Tibial artery (tissue), 4 donors: ENCODE results near the gene ELL.

Experiments
- DNase-seq, 2 donors: peaks; one replicate each; pipeline ENCODE4 v3.0.0-alpha.2; 2019
- H3K27ac ChIP-seq, 2 donors: fragments of 200-600 bp; sonication (generic) in 1 of 2; 1 replicate in 1 of 2; 2 replicates in 1 of 2; pipeline ENCODE4 v1.5.1; 2018 to 2019; ENCODE audit warnings: mild to moderate bottlenecking in 1 of 2
- H3K27me3 ChIP-seq, 2 donors: fragments of 200-600 bp; sonication (generic) in 1 of 2; one replicate each; pipeline versions ENCODE4 v1.5.1 to v1.6.0; 2016 to 2019
- H3K36me3 ChIP-seq, 3 donors: fragments of 200-600 bp; sonication (generic) in 2 of 3; one replicate each; pipeline ENCODE4 v1.5.1; 2016 to 2019; ENCODE audit warnings: mild to moderate bottlenecking in 2 of 3
- H3K4me1 ChIP-seq, 4 donors: fragments of 200-600 bp; sonication (generic) in 2 of 4; 1 replicate in 3 of 4; 2 replicates in 1 of 4; pipeline ENCODE4 v1.5.1; 2016 to 2019
- H3K4me3 ChIP-seq, 2 donors: fragments of 200-600 bp; sonication (generic) in 1 of 2; 1 replicate in 1 of 2; 2 replicates in 1 of 2; pipeline ENCODE4 v1.5.1; 2018 to 2019; ENCODE audit warnings: mild to moderate bottlenecking in 2 of 2
- H3K9me3 ChIP-seq, 3 donors: fragments of 200-600 bp; sonication (generic) in 1 of 3; one replicate each; pipeline ENCODE4 v1.5.1; 2016 to 2019
- CTCF ChIP-seq, 2 experiments: fragments of 200-600 bp in 1 of 2; fragments of 450-650 bp in 1 of 2; IDR thresholded peaks; one replicate each; pipeline ENCODE4 v1.5.1; 2017 to 2019; ENCODE audit warnings: antibody characterized with exemption in 2 of 2, mild to moderate bottlenecking in 1 of 2, moderate library complexity in 1 of 2
- intact Hi-C: fragments of 100-400 bp; cut with DNase I; formaldehyde crosslinking; loops from one replicate; pipeline ENCODE4 v1.15.0; 2023; ENCODE audit warnings: low total_unique reads

ELL gene

DNA sequence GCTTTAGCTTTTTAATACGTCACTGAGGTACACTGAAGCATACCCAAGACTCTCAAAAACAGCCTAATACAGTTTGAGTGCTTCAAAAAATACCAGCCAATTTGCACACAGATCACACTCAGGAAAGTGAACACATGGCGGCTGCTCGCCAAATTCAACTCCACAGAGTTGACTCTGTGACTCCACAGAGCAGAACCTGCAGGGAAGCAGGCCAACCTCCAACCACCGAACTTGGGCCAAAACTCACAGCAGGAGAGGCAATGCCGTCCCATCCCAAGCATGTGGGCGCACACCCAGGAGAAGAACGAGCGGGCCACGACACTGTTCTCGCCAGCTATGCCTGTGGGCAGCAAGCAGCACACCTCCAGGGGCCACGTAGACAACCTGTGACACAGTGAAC, 21.1 kb downstream of the ELL start:
- peak; percentile 69 to 95 for DNase-seq
- H3K9me3 ChIP-seq: no peaks in the 10 kb centered on the region
- no peaks in the 10 kb centered on the region for H3K27me3 ChIP-seq
- peaks cover 4 to 100% (median 87%) of the 10 kb centered on the region in 4 donors for H3K4me1 ChIP-seq
- no peaks in the 10 kb centered on the region for H3K36me3 ChIP-seq
- H3K27ac ChIP-seq: peak overlapping the region; percentile 76 to 77
- intact Hi-C loops: no loop called here
- no peak overlapping the region for H3K4me3 ChIP-seq
- no peak for TF ChIP-seq CTCF (IDR thresholded peaks at IDR 0.05)

- intact Hi-C loops: no loop called here
- no peak for DNase-seq
These were observed 21.5 kb downstream of the ELL start for GRCh38 chr19:18500376-18500775.

DNA sequence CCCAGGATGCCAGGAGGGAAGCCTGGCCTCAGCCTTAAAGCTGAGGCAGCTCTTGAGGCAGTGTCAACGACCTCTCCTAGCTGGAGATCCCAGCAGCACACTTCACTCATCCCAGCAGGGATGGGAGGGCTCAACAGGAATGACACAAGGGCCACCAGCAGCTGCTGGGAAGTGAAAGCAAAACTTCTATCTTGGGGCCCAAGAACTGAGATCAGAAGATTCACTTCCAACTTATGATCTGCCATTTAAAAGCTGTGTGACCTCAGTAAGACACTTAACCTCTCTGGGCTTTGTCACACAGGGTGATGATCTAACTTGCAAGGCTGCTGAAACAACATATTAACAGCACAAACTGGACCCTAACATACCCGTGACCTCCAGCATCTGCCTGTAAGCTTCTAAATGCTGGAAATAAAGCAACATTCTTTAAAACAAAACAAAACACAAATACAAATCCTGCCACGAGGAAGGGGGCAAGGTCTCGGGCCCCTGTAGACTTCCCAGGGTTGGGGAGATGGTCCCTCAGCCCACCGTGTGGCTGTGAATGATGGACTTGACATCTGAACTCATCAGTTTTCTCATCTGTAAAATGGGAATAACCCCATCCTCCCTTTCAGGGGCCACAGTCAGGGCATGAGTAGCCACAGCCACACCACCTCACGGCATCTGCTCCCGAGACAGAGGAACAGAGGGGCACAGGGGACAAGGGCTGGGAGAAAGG, 22.7 kb downstream of the ELL start:
- Histone ChIP-seq H3K4me1 (peaks cover 4 to 100% (median 86%) of the 10 kb centered on the region in 4 donors), H3K9me3 (no peaks in the 10 kb centered on the region), H3K27ac (peak overlapping the region; percentile 76 to 77)

More at GRCh38 chr19:18500376-18500775, 21.5 kb downstream of the ELL start:
- no peak for TF ChIP-seq CTCF (IDR thresholded peaks at IDR 0.05)
- no peak overlapping the region for H3K4me3 ChIP-seq
- H3K4me1 ChIP-seq: peaks cover 4 to 100% (median 87%) of the 10 kb centered on the region in 4 donors
- no peaks in the 10 kb centered on the region for H3K36me3 ChIP-seq
- no peaks in the 10 kb centered on the region for H3K27me3 ChIP-seq
- no peaks in the 10 kb centered on the region for H3K9me3 ChIP-seq
- peak overlapping the region; percentile 76 to 77 for H3K27ac ChIP-seq

GRCh38 chr19:18496980-18497256, 25.0 kb downstream of the ELL start:
- intact Hi-C loops: no loop called here
- TF ChIP-seq CTCF (IDR thresholded peaks at IDR 0.05): no peak
- Histone ChIP-seq H3K36me3 (no peaks in the 10 kb centered on the region), H3K27me3 (no peaks in the 10 kb centered on the region), H3K9me3 (no peaks in the 10 kb centered on the region), H3K4me3 (no peak overlapping the region), H3K27ac (no peak overlapping the region), H3K4me1 (peaks cover 4 to 99% (median 70%) of the 10 kb centered on the region in 4 donors)
- DNase-seq: no peak

More for the DNA sequence above, 22.7 kb downstream of the ELL start:
- intact Hi-C loops: no loop called here
- Histone ChIP-seq H3K27me3 (no peaks in the 10 kb centered on the region), H3K36me3 (no peaks in the 10 kb centered on the region), H3K4me3 (no peak overlapping the region)
- TF ChIP-seq CTCF (IDR thresholded peaks at IDR 0.05): no peak
- no peak for DNase-seq

- Histone ChIP-seq H3K4me1 (peaks cover under 1 to 94% (median 64%) of the 10 kb centered on the region in 4 donors), H3K27ac (no peak overlapping the region), H3K4me3 (no peak overlapping the region), H3K9me3 (no peaks in the 10 kb centered on the region), H3K27me3 (no peaks in the 10 kb centered on the region), H3K36me3 (no peaks in the 10 kb centered on the region)
- no peak for TF ChIP-seq CTCF (IDR thresholded peaks at IDR 0.05)
- DNase-seq: no peak
- intact Hi-C loops: no loop called here
These were observed 25.5 kb downstream of the ELL start for GRCh38 chr19:18496167-18496979.
